ENCODE measurements around the gene LRMDA. TPM values are rescaled to one million over a fixed set of nuclear protein-coding genes. Genes with fewer than 3 reads are reported as not detected.

The LRMDA gene
- total RNA-seq, 1 donor from 2014 or later, result not detected

DNA sequence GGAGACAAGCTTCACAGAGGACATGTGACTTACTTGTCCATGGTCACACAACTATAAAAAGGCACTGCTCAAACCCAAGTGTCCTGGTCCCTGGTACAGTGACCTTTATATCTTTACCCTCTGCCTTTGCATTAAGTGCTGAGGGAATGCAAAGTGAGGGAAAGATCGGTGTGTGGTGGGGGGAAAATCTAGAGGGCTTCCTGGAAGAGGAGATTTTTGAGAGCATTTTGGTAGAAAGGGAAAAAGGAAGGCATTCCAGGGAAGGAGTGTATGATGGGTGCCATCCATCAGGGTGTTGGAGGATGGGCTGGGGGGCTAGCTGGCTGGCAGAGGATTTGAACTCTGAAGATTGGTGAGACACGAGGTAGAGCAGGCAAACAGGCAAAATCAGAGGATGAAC, 39.2 kb upstream of the LRMDA start:
- Mint-ChIP-seq H3K4me3 (no peak overlapping the region), H3K4me1 (peaks cover 5% of the 10 kb centered on the region), H3K9me3 (no peaks in the 10 kb centered on the region), H3K36me3 (ENCODE audit: low read depth) (no peaks in the 10 kb centered on the region), H3K27me3 (peaks cover 45% of the 10 kb centered on the region), H3K27ac (no peak overlapping the region)
- CTCF ChIA-PET, result no interaction called here
- intact Hi-C loops (cut with micrococcal nuclease), result no loop called here
- TF ChIP-seq, protein P1, sequence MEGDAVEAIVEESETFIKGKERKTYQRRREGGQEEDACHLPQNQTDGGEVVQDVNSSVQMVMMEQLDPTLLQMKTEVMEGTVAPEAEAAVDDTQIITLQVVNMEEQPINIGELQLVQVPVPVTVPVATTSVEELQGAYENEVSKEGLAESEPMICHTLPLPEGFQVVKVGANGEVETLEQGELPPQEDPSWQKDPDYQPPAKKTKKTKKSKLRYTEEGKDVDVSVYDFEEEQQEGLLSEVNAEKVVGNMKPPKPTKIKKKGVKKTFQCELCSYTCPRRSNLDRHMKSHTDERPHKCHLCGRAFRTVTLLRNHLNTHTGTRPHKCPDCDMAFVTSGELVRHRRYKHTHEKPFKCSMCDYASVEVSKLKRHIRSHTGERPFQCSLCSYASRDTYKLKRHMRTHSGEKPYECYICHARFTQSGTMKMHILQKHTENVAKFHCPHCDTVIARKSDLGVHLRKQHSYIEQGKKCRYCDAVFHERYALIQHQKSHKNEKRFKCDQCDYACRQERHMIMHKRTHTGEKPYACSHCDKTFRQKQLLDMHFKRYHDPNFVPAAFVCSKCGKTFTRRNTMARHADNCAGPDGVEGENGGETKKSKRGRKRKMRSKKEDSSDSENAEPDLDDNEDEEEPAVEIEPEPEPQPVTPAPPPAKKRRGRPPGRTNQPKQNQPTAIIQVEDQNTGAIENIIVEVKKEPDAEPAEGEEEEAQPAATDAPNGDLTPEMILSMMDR (IDR thresholded peaks at IDR 0.05), result no peak
- no peak for DNase-seq
- POLR2A ChIA-PET, result no interaction called here
- no peak for ATAC-seq (ENCODE audit: low read depth)

DNA sequence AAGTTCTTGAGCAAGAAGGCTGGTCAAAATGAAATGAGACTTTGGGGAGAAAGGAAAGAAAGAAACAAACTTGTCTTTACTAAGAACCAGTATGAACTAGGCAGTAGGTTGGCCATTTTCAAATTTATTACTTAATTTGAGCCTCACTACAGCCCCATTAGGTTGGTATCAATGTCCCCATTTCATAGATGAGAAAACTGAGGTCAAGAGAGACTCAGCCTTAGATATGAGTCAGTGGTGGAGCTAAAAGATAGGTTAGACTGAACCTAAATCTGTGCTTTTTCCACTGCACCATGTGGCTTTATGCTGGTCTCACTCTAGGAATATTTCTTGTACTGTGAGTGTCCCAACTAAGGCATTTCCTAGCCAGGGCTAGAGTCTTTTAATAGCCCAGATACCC, 38.7 kb upstream of the LRMDA start:
- no peak overlapping the region for H3K27ac Mint-ChIP-seq
- no peaks in the 10 kb centered on the region for H3K9me3 Mint-ChIP-seq
- H3K27me3 Mint-ChIP-seq, result peaks cover 44% of the 10 kb centered on the region
- peaks cover 5% of the 10 kb centered on the region for H3K4me1 Mint-ChIP-seq
- no peak for ATAC-seq (ENCODE audit: low read depth)
- no peaks in the 10 kb centered on the region for H3K36me3 Mint-ChIP-seq (ENCODE audit: low read depth)
- TF ChIP-seq, protein P1 (IDR thresholded peaks at IDR 0.05), result no peak
- CTCF ChIA-PET, result no interaction called here
- intact Hi-C loops (cut with micrococcal nuclease), result no loop called here
- POLR2A ChIA-PET, result no interaction called here
- no peak for DNase-seq
- no peak overlapping the region for H3K4me3 Mint-ChIP-seq

DNA sequence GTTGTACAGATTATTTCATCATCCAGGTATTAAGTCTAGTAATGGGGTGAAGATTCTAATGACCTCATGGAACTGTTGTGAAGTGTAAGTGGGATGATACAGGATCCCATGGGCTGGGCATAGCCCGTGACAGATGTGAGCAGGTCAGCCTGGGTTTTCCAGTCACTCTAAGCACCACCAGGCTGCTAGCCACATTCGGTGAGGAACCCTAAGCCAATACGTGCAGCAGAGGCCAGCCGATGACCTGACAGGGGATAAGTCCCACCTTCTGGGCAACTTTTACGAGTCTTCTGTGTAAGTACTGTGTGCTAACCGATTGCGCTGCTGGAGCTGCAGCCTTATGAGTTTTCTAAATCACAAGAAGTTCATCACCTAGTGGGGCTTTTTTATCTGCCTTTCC, 37.2 kb upstream of the LRMDA start:
- intact Hi-C loops (cut with micrococcal nuclease), result no loop called here
- TF ChIP-seq, protein P1 (IDR thresholded peaks at IDR 0.05), result no peak
- Mint-ChIP-seq H3K27ac (no peak overlapping the region), H3K4me3 (no peak overlapping the region), H3K36me3 (ENCODE audit: low read depth) (no peaks in the 10 kb centered on the region), H3K9me3 (no peaks in the 10 kb centered on the region), H3K4me1 (peaks cover 5% of the 10 kb centered on the region), H3K27me3 (peaks cover 45% of the 10 kb centered on the region)
- ATAC-seq (ENCODE audit: low read depth) (no peak), DNase-seq (no peak)
- CTCF ChIA-PET, result no interaction called here
- POLR2A ChIA-PET, result no interaction called here

DNA sequence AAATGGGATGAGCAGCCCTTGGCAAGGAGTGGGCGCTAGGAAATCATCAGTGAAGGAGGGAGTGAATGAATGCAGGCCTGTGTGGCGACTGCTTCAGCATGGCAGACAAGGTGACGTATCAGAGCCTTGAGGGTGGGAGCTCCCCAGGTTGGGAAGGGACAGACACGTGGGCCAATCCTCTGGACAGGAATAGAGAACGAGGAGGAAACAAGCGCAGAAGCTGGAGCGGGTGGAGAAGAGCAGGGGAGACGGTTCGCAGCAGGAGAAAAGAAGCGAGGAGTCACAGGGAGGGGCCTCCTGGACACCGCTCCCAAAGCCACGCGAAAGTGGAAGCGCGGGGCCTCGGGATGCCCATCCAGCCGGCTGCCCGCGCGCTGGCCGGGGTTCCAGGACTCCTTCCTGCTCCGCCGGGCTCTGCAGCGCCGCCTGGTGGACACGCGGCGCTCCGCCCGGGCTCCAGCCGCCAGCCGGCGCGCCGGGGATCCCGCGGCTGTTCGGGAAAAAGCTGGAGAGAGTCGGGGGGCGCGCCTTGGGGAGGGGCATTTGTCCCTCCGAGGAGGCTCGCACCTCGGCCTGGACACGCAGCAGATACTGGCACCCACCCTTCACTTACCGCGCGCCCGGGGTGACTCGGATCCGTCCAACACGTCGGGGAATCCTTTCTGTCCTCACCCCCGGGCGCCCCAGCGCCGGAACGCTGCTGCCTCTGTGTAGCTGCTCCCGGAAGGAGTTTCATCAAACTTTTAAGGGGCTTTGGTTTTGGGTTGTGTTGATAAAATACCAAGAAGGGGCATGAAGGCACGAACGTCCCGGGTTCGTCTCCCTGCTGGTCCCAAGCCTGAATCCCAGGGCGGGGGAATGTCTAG, 36.1 kb upstream of the LRMDA start:
- ATAC-seq (ENCODE audit: low read depth) (no peak), DNase-seq (no peak)
- ChIA-PET CTCF (no interaction called here), POLR2A (no interaction called here)
- H3K4me1 Mint-ChIP-seq, result peaks cover 8% of the 10 kb centered on the region
- H3K4me3 Mint-ChIP-seq, result no peak overlapping the region
- intact Hi-C loops (cut with micrococcal nuclease), result no loop called here
- H3K36me3 Mint-ChIP-seq (ENCODE audit: low read depth), result no peaks in the 10 kb centered on the region
- H3K27me3 Mint-ChIP-seq, result peaks cover 48% of the 10 kb centered on the region
- H3K27ac Mint-ChIP-seq, result no peak overlapping the region
- TF ChIP-seq, protein P1 (IDR thresholded peaks at IDR 0.05), result no peak
- H3K9me3 Mint-ChIP-seq, result no peaks in the 10 kb centered on the region

DNA sequence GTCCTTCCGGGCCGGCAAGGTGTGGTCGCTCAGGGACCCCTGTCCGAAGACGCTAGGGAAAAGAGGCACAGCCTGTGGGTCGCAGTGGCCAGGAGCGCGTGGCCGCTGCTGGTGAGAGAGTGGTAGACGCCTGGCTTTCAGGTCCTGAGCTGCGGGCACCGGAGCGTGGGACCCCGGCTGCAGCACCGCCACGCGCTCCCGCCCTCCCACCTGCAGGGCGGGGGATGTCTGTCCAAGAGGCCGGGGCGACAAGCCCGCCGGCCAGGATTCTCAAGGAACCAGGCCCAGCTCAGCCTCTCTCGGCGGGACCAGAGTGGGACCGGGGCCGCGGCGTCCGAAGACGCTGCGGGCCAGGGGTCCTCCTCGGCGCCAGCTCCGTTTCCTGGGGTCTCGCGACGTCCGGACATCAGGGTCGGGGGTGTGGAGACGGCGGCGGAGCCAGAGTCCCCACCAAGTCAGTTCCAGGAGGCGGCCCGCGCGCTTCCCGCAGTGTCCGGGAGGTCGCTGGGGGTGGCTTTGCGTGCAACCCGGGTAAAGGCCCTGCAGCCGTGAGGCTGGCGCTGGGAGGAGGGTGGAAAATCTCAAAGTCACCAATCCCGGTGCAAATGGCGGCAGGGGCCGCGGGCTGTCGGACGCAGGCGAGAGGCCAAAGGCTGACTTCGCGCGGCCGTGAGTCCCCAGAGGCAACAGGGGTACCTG, 35.3 kb upstream of the LRMDA start:
- intact Hi-C loops (cut with micrococcal nuclease), result no loop called here
- ATAC-seq (ENCODE audit: low read depth) (no peak), DNase-seq (no peak)
- Mint-ChIP-seq H3K27me3 (peaks cover 47% of the 10 kb centered on the region), H3K4me1 (peaks cover 11% of the 10 kb centered on the region), H3K36me3 (ENCODE audit: low read depth) (no peaks in the 10 kb centered on the region), H3K9me3 (no peaks in the 10 kb centered on the region), H3K4me3 (no peak overlapping the region), H3K27ac (no peak overlapping the region)
- POLR2A ChIA-PET, result no interaction called here
- TF ChIP-seq, protein P1 (IDR thresholded peaks at IDR 0.05), result no peak
- CTCF ChIA-PET, result no interaction called here

Measured in activated B cell treated with CpG ODN at 0.5 μM for 24 hours (primary cell).